EL (cell line): ENCODE results near the gene HPGD.
"Not testable (repeated sequence)": the region's sequence is repeated elsewhere in the genome, so short reads cannot be mapped to it uniquely, and the experiment has no call there.

Source experiments
- DNase-seq: peaks from one replicate; pipeline ENCODE4 v3.0.0-alpha.2; 2016

HPGD gene

DNA sequence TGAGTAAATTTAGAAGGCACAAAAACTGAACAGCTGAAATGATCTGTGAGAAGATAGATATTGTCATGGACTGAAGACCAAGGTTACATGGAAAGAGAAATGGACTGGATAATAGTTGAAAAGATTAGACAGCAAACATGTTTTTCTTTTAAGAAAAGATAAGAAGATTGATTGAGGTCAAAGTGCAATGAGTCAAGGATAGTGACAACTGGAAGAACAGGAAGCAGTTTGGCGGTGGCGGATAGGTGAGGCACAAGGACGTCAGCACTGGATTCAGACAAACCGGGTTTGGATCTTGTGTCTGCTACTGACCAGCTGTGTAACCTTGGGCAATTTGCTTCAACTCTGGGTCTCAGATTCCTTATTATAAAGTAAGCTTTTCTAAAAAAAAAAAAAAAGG lies 2.0 kb upstream of the HPGD start:
- DNase-seq: no peak

DNA sequence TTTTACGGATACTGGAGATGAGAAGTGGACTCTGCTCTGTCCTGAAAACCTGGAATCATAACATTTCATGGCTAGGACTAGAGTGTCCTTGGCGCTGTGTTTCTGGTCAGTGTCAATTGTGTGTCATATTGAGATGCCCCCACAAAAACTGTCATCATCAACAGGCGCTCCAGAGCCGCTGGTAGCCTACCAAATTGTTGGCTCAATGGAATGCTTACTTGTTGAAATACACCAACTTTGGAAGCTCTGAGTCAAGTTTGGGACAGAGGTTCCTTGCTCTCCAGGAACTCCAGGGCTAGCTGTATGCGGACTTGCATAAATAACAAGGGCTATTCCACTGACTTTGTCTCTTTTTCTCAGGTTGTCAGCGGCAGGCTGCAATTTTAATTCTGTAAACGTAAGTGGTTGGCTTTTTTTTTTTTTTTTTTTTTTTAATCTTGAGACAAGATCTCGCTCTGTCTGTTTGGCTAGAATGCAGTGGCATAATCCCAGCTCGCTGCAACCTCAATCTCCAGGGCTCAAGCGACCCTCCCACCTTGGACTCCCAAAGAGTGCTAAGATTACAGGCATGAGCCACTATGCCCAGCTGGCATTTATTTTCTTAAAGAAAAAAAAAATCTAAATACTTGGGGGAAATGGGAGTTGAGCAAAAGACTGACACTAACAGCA lies 871 bp upstream of the HPGD start:
- DNase-seq: no peak

DNA sequence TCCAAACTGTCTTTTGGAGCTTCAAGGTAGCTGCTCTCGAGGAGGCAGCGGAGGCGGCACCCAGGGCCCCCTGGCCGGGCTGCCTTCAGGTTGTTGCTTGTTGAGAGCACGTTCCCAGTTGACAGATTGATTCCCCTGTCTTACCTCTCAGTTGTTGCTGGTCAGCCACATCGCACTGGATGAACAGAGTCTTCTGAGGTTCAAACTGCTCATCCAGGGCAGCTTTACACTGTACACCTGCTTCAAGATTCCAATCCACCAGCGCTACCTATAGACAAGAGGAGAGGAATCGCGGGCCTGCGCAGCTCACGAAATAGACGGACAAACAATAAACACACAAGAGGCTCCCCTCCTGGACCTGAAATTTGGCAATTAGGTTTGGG lies 497 bp downstream of the HPGD start:
- DNase-seq: no peak

DNA sequence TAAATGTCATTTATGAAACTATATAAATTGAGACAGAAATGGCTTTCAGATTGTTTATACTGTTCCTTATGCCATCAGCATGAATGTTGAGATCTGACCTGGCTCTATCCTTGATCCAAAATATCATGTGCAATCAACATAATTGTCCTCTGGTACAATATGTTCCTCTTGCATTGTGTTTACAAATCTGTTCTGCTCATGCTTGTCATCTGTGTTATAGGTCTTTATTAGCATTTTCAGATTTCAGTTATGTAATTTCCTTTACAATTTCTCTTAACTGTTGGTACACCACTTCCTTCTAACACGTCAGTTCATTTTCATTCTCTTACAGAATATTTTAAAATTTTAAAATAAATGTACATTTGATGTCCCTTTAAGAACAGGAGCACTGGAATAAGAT lies 1.6 kb downstream of the HPGD start:
- DNase-seq: no peak

DNA sequence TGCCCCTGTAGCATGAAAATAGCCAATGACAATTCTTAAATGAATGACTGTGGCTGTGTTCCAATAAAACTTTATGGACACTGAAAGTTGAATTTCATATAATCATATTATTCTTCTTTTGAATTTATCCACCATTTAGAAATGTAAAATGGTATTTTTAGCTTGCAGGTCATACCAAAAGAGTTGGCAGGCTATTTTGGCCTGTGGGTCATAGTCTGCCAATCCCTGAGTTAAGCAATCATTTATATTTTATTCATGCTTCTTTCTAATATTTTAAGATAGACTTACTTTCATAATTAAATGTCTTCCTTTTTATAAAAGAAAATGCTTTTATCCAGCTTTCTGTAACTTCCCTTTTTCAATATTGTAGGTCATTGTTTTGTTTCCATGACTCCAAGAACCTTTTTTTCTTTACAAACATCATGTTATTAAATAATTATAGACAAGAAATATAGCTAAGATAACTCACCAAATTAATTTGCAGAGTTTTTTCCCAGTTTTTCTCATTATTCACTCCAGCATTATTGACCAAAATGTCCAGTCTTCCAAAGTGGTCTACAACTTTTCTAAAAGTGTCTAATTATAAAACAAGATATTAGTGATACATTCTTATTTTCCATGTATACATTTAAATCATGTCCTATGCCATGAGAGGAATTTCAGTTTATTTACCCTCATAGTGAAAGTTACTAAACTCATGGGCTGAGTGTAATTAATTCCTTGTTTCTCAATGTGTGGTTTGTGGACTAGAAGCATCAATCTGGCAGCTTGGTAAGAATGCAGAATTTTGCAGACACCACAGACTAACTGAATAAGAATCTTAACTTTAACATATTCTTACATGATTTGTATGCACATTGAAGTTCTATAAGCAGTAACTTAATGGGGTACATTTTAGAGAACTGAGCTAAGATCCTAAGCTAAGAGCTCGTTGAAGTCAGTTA lies 4.5 kb downstream of the HPGD start:
- no peak for DNase-seq

DNA sequence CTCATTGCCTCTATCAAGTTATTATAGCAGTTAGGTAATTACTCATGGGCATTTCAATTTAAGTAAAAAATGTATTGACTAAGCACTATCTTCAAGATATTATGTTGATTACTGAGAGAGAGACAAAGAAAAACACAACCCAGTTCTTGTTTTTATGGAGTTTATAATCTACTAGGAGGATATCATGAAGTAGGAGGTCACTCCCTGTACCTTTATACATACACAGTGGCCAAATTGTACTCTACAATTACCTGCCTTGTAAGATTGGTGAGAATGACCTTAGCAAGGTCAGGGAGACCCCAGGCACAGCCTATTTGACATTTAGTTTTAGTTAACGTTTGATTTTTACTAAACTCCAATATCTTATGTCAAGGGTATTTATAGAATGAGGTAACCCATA lies 5.5 kb downstream of the HPGD start:
- DNase-seq: no peak

DNA sequence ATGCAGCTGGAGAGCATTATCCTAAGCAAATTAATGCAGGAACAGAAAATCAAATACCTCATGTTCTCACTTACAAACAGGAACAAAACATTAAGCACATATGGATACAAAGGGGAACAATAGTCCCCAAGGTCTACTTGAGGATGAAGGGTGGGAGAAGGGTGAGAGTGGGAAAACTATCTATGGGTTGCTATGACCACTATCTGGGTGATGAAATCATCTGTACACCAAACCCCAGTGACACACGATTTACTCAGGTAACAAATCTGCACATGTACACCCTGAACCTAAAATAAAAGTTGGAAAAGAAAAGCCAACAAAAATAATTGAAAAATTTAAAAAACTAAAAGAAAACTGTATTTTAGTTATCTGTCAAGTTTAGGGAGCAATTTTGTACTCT lies 5.9 kb downstream of the HPGD start:
- no peak for DNase-seq

DNA sequence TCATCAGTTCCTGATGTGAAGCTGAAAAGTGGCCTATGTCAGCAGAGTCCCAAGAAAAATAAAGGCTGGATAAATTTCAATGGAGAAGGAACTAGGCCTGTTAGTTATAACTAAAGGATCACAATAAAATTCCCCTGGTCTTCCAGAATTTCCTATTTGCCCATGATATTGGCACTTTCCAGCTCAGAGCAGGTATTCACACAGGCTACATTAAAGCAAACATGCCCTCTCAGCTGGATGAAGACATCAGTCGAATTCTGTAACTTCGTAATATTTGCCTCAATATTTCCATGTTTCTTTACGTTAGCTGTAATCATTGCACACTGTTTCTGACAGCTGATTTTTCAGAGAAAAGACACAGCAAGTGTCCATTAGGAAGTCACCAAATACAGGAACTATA lies 9.5 kb downstream of the HPGD start:
- no peak for DNase-seq

DNA sequence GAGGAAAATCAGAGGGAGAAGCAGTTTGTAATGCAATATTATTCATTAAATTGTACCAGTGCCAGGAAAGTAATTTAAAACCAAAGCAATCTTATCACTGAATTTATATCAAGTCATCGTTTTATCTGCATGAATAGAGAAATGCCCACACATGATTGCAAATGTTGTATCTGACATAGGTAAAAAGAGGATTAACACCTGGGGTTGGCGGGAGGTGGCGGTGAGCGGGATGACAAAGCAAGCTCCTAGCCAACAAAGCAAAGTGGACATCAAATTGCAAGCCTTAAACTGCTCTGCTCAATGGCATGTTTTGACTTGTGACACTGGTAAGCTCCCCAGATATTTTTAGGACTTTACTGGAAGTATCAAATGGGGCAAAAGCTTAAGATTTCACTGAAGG lies 16.4 kb downstream of the HPGD start:
- DNase-seq: no peak

DNA sequence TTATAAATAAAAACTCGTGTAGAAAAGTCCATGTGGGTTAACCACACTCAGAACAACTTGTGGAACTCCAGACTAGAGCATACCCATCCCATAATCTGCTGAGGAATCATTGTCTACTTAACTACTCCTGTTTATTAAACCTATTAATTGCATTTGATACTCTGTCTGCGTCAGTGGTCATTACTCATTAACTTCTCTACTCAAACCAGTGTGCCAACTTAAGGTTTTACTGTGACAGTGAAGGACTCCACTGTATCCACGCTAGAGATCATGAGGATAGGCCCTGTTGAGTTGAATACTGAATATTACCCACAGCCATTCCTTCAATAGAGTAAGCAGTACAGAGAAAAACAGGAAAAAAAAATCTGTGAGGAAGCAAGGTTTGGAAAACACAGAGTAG lies 17.3 kb downstream of the HPGD start:
- no peak for DNase-seq

DNA sequence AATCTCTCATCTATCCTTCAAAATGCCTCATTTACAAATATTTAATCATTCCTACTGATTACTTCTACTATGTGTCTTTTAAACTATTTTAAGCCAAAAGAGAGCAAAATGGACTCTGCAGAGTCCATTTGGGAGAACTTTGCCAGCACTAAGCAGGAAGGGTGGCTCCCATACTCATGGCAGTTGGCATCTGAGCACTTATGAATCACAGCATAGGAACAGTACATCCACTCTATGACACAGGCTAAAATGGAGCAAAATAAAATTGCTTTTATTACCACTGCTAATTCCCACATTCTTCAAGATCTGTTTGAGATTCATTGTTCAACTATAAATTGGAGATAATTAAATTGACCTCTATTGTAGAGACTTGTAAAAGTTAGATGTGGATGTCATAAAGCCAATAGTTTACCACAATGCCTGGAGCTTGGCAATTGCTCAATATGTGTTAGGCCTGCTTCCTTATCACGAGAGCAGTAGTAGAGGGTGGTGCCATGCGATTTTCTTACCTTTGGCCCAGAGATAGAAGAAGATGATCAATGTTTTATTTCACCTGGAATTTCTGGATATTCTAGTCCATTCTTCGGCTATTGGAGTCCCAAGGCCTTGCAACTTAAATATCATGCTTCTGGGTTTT lies 19.1 kb downstream of the HPGD start:
- DNase-seq: no peak

DNA sequence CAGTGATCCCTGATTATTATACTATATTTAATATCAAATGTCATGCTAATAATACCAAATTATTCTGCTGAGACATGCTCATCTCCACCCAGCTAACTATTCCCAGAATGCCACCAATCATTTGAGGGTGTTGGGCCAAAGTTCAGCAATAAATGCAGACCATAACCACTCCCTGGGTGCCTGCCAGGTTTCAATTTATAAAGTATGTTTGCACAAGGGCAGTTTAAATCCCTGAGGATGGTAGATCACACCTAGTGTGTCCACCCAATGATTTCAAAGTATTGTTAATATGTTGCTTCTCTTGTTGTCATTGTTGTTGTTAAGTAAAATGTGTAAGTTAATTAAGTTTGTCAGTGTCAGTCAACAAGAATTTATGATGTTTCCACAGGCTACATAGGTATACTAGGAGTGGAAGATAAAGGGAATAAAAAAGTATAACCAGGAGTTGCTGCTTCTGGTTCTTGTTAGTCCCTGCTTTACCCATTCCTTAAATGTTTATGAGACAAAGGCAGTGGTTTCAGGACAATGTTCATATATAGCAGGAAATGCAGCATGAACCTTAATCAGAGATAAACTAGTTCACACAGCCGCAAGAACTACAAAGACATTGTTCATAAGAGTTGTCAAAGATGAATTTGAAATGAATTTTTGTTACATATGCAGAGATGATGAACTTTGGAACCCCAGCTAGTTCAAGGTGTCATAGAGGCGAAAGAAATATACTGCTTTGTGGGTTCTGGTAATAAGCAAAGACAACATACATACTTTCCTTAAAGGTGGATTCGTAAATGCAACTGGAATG lies 25.5 kb downstream of the HPGD start:
- no peak for DNase-seq

DNA sequence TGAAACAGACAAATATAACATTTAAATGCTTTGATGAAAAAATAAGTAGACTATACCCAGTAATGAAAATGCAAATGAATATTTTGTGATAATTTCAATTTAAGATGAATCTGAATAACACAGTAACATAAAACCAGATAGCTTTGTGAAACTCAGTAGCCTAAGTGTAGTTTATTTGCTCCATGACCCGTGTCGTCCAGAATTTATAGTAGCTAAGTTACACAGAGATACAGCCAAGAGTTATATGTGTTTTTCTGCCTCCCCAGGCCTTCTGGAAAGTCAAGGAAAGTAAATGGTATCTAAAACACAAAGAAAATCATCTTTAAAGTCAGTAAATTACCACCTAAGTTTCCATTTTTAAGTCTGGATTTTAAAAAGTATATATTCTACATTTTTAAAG lies 26.7 kb downstream of the HPGD start:
- DNase-seq: no peak

DNA sequence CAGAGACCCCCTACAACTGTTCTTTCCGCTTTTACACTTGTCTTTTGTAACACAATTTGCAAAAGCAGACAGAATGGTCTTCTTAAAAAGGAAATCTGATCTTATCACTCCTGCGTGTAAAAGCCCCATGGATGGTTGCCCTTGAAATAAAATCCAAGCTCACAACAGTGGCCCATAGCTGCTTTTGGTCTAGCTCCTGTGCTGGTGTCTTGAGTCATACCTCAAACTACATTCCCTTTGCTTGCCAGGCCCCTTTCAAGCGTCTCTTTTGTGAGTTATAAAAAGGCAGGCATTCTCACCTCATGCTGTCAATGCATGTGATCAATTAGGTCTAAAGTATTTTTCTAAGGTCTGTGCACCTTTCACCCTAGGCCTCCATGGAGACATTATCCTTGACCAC lies 27.6 kb downstream of the HPGD start:
- DNase-seq: no peak

DNA sequence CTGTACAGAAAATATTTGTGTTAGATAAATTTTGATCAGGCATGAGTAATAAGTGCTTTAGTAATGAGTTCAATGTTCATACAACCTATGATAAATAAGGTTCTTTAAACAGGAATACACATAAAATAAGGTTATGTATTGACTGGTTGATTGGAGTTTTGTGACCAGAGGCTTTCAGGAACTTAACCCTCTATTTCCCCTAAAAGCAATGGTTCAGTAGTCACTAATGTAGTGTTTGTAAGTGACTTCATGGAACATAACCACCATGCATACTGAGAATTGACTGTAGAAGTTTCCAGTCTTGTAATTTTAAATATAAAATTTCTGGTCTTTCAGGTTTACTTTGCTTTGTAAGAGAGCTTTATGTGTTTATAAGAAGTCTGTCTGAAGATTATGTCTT lies 28.1 kb downstream of the HPGD start:
- no peak for DNase-seq

DNA sequence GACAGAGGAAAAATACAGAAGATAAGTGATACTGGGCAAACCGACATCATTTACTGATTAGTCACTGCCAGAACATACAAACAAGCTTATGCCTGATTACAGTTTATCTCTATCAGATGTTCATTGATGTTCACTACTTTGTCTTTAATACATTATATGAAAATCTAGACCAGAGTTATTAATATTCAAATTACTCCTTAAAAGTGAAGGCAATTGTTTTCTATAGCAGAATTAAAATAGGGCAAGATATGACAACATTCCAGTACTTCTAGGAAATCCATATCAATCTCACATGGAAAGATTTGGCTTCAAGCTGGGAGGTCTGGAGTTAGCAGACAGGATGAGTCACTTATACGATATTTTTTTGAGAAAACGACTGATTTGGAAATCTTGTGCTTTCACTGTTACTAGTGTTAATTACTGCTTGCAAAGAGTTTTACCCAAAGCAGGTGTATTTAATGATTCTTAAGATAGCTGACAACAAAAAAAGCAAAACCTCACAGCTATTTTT lies 31.8 kb downstream of the HPGD start:
- peak; percentile 4 for DNase-seq

DNA sequence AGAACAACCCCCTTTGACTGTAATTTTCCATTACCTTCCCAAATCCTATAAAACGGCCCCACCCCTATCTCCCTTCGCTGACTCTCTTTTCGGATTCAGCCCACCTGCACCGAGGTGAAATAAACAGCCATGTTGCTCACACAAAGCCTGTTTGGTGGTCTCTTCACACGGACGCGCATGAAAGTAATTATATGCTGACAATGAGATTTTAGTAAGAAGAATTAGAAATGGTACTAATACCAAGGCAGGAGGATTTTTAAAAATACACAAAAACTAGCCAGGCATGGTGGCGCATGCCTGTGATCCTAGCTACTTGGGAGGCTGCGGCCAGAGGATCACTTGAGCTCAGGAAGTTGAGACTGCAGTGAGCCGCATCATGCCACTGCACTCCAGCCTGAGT lies 33.9 kb downstream of the HPGD start:
- not testable (repeated sequence) for DNase-seq

DNA sequence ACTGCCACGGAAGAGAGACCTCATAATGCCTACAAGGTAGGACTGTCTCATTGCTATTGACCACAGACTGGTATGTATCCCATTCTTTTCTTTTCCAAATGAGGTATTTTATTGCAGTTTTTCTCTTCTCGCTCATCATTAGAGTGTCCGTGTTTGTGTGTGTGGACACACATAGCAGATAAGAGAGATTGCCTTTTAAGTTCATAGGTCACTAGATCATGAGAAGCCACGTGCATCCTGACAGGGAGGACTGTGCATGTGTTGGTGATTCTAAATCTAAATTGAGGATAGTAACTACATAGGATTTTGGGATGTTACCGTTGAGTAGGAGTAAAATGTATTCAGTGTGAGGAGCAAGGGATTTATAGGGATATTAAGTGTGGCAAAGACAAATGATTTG lies 37.3 kb downstream of the HPGD start:
- DNase-seq: no peak

DNA sequence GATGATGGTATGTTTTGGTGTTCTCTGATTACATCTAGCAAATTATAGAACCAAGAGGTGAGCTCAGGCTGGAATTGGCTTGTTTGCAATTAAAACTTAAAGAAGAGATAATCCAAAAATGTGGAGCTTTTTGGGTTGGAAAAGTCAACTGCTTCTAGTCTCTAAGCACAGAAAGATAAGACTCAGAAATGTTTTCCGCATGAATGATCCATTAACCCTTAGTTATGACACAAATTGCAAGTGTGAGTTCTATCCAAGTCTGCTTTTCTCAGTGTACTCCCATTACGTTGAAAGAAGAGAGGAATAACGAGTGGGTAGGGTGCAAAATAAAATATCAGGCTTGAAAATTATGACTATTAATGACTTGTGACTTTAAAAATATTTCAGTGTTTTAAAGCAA lies 38.5 kb downstream of the HPGD start:
- DNase-seq: no peak

DNA sequence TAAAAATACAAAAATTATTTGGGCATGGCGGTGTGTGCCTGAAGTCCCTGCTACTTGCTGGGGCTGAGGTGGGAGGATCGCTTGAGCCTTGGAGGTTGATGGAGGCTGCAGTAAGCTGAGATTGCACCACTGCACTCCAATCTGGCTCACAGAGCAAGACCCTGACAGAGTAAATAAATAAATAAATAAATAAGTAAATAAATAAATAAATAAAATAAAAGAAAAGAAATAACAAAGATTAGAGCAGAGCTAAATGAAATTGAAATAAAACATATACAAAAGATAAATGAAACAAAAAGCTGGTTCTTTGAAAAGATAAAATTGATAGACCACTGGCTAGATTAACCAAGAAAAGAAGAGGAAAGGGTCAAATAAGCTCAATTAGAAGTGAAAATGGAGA lies 43.1 kb downstream of the HPGD start:
- DNase-seq: no peak

DNA sequence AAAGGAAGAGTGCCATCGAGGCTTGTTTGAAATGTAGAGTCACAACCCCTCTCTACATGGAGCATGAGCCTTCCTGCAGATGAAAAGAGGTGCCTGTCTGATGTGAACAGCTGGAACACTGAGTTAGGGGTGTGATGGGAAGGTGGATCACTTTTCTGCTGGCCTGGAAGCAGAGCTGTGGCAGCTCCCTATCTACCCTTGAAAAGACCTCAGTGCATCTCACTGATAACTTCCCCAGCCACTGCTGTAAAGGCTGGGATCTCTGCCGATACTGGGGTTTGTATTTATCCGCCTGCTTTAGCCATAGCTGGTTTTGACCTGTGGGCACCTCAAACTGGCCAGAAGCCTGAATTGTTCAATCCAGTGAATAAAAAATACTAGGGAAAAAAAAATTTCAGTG lies 46.8 kb downstream of the HPGD start:
- no peak for DNase-seq

DNA sequence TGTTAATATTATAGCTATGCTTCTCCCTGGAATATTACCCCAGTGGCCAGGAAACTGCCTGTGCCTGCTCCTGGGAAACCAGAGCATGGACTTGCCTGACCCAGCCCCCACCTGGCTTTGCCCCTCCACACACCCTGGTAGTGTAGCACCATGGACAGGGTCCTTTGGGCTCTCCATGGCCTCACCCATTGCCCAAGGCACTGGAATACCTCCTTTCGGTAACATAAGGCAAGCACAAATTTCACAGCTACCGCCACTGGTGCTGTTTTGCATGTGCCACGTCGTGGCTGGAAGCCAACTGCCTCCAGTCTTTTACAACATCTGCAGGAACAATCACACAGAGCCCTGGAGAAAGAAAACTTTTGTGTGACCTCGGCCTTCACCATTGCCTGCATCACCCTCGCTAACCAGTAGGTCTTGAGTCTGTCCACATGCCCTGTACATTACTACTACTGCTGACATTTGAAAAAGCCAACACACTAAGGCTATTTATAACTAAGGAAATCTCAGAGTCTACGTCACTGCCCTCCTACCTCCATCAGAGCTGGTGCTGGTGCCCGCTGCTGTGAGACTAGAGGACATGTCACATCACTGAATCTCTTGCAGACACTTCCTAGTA lies 47.7 kb downstream of the HPGD start:
- no peak for DNase-seq

DNA sequence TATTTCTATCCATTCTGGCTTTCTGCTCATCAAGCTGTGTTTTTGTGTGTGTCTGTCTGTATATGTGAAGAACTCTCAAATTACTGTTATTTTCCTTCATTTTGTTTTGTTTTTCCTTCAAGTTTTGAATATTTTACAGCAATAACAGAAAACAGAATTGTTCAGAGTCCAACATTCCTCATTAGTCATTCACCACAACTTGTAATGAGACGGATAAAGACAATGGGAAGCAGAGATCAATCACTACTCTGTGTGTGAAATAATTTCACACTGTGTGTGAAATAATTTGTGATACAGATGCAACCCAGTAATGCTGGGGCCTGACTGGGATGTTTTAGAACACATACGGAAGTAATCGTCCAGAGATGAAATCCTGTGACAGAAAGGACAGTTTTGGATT lies 55.2 kb downstream of the HPGD start:
- DNase-seq: no peak
